ENCODE data around the gene PHKG2.
A peak's percentile ranks its signal among the peaks of the same experiment; 100 is the strongest.

The PHKG2 gene

GRCh38 chr16:30782486-30783279 lies 34.5 kb downstream of the PHKG2 start:
- TF ChIP-seq, protein P1, sequence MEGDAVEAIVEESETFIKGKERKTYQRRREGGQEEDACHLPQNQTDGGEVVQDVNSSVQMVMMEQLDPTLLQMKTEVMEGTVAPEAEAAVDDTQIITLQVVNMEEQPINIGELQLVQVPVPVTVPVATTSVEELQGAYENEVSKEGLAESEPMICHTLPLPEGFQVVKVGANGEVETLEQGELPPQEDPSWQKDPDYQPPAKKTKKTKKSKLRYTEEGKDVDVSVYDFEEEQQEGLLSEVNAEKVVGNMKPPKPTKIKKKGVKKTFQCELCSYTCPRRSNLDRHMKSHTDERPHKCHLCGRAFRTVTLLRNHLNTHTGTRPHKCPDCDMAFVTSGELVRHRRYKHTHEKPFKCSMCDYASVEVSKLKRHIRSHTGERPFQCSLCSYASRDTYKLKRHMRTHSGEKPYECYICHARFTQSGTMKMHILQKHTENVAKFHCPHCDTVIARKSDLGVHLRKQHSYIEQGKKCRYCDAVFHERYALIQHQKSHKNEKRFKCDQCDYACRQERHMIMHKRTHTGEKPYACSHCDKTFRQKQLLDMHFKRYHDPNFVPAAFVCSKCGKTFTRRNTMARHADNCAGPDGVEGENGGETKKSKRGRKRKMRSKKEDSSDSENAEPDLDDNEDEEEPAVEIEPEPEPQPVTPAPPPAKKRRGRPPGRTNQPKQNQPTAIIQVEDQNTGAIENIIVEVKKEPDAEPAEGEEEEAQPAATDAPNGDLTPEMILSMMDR (IDR thresholded peaks at IDR 0.05; ENCODE audit: low read depth, low read length): no peak
- Histone ChIP-seq H3K27ac (no peak overlapping the region), H3K4me3 (ENCODE audit: low read depth, low read length) (no peak overlapping the region), H3K9me3 (ENCODE audit: severe bottlenecking) (no peaks in the 10 kb centered on the region), H3K27me3 (ENCODE audit: insufficient read depth, low read depth, severe bottlenecking) (no peaks in the 10 kb centered on the region), H3K36me3 (peaks cover 34% of the 10 kb centered on the region)
- no peak for DNase-seq

DNA sequence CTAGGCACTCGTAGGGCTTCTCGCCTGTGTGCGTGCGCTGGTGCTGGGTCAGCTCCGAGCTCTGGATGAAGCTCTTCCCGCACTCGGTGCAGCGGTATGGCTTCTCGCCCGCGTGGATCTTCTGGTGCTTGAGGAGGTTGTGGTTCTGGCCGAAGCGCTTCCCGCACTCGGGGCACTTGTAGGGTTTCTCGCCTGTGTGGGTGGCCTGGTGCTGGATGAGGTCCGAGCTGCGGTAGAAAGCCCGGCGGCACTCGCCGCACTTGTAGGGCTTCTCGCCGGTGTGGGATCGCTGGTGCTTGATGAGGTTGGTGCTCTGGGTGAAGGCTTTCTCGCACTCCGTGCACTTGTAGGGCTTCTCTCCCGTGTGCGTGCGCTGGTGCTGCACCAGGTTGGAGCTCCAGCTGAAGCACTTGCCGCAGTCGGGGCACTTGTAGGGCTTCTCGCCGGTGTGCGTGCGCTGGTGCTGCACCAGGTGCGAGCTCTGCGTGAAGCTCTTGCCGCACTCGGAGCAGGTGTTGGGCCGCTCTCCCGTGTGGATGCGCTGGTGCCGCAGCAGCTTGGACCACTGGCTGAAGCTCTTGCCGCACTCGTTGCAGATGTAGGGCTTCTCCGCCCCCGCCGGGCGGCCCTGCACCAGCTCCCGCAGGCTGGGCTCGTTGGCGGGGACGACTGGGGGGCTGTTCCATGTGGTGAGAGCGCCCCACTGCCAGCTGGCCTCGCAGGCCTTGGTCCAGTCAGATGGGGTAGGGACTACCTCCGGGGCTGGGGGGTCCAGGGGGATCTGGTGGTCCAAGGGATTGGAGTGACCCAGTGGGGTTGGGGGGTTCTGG lies 35.3 kb downstream of the PHKG2 start:
- Histone ChIP-seq H3K36me3 (peaks cover 33% of the 10 kb centered on the region), H3K4me3 (ENCODE audit: low read depth, low read length) (no peak overlapping the region), H3K27me3 (ENCODE audit: insufficient read depth, low read depth, severe bottlenecking) (no peaks in the 10 kb centered on the region), H3K27ac (no peak overlapping the region), H3K9me3 (ENCODE audit: severe bottlenecking) (no peaks in the 10 kb centered on the region)
- no peak for DNase-seq
- TF ChIP-seq, protein P1 (IDR thresholded peaks at IDR 0.05; ENCODE audit: low read depth, low read length): no peak

GRCh38 chr16:30784215-30784614 lies 36.0 kb downstream of the PHKG2 start:
- no peak for DNase-seq
- H3K36me3 ChIP-seq: peaks cover 33% of the 10 kb centered on the region
- no peaks in the 10 kb centered on the region for H3K9me3 ChIP-seq (ENCODE audit: severe bottlenecking)
- TF ChIP-seq, protein P1 (IDR thresholded peaks at IDR 0.05; ENCODE audit: low read depth, low read length): no peak
- H3K27me3 ChIP-seq (ENCODE audit: insufficient read depth, low read depth, severe bottlenecking): no peaks in the 10 kb centered on the region
- no peak overlapping the region for H3K27ac ChIP-seq
- no peak overlapping the region for H3K4me3 ChIP-seq (ENCODE audit: low read depth, low read length)

- no peaks in the 10 kb centered on the region for H3K9me3 ChIP-seq (ENCODE audit: severe bottlenecking)
- no peaks in the 10 kb centered on the region for H3K27me3 ChIP-seq (ENCODE audit: insufficient read depth, low read depth, severe bottlenecking)
- H3K27ac ChIP-seq: no peak overlapping the region
- TF ChIP-seq, protein P1 (IDR thresholded peaks at IDR 0.05; ENCODE audit: low read depth, low read length): no peak
- peaks cover 26% of the 10 kb centered on the region for H3K36me3 ChIP-seq
- no peak for DNase-seq
- H3K4me3 ChIP-seq (ENCODE audit: low read depth, low read length): peak overlapping the region; percentile 89
Observed at GRCh38 chr16:30785126-30786106, 37.2 kb downstream of the PHKG2 start.

DNA sequence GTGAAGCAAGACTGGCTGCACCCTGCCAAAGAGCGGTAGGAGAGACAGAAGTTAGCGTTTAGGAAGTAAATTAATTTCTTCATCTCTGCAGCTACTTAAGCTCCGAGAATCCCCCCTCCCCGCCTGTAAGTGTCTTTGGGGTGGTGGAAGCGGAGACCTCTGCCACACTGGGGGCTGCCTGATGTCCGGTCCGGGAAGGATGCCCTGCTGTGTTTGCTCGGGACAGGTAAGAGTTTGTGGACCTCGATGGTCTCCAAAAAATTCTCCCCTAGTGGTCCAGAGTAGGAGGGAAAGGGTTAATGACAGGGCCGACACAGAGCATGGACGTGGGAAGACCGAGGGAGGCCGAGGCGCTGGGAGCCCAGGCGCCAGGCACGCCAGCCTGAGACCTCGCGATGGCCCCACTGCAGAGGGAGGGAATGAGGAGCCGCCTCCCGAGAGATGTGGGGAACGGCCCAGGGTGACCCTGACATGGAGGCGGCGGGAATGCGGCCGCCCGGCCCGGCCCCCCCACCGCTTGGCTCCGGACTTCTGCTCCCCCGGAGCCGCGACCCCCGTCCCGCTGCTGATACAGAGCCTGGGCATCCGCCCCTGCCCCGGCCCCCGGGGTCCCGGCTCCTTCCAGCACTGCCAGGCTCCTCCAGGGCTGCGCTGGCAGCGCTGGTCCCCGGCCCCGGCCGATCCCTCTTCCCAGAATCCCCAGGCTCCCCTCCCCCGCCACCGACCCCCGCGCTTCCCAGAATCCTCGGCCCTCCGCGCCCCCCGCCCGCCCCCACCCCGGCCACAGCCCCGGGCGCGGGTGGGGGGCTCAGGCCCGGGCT lies 38.1 kb downstream of the PHKG2 start:
- no peaks in the 10 kb centered on the region for H3K27me3 ChIP-seq (ENCODE audit: insufficient read depth, low read depth, severe bottlenecking)
- peak overlapping the region; percentile 92 for H3K27ac ChIP-seq
- TF ChIP-seq, protein P1 (IDR thresholded peaks at IDR 0.05; ENCODE audit: low read depth, low read length): no peak
- no peaks in the 10 kb centered on the region for H3K9me3 ChIP-seq (ENCODE audit: severe bottlenecking)
- peak overlapping the region; percentile 89 for H3K4me3 ChIP-seq (ENCODE audit: low read depth, low read length)
- peak; percentile 53 for DNase-seq
- H3K36me3 ChIP-seq: peaks cover 24% of the 10 kb centered on the region

Measured in WERI-Rb-1 (cell line).